ENCODE measurements around the gene IGDCC3.
"Not testable (repeated sequence)": the region's sequence is repeated elsewhere in the genome, so short reads cannot be mapped to it uniquely, and the experiment has no call there.

The IGDCC3 gene

GRCh38 chr15:65405791-65406423, 28.1 kb upstream of the IGDCC3 start:
- DNase-seq (ENCODE audit: low spot score) = no peak

DNA sequence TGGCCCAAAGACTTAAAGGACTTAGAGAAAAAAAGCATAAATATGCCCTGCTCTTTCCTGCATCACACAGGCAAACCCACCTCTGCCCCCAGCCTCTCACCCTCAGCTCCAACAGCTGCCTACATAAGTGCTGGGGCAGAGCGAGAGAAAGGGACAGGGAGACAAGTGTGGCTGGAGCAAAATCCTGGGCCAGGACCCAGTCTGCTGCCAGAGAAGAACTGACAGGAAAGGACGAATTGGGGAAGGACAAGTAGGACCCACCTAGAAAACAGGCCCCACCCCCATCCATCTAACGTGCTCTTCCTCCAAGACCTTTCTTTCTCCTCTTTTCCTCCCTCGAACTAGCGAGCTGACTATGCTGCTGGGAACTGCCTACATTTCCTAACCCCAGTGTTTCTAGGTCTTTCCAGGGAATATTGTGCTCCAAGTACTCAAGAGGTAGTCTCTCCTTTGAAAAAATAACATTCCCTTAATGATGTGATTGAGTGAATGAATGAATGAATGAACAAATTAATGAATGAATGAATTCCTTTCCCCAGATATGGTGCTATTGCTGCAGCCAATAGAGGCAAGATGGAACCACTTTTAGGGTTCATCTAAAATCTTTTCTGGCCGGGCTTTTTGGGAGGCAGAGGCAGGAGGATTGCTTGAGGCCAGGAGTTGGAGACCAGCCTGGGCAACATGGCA, 26.5 kb upstream of the IGDCC3 start:
- DNase-seq (ENCODE audit: low spot score) = no peak

DNA sequence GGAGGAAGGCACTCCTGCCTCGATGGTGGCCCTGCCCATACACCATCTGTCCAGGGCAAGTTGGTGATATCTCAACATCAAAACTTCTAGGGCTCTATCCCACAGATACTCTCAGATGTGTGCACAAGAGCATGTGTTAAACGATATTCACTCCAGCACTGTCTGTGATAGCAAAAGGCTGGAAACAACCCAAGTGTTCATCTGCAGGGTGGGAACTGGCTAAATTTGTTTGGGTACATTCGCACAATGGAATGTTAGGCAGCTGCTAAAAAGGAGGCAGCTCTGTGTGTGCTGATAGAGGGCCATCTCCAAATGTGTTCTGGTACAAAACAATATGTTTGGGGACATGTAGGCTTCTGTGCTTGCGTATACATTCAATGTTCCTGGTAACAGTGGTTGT, 25.2 kb upstream of the IGDCC3 start:
- no peak for DNase-seq (ENCODE audit: low spot score)

- no peak for DNase-seq (ENCODE audit: low spot score)
These were observed 23.9 kb upstream of the IGDCC3 start for GRCh38 chr15:65401611-65402240.

- peak; percentile 45 for DNase-seq (ENCODE audit: low spot score)
These were observed 23.2 kb upstream of the IGDCC3 start for GRCh38 chr15:65400760-65401610.

DNA sequence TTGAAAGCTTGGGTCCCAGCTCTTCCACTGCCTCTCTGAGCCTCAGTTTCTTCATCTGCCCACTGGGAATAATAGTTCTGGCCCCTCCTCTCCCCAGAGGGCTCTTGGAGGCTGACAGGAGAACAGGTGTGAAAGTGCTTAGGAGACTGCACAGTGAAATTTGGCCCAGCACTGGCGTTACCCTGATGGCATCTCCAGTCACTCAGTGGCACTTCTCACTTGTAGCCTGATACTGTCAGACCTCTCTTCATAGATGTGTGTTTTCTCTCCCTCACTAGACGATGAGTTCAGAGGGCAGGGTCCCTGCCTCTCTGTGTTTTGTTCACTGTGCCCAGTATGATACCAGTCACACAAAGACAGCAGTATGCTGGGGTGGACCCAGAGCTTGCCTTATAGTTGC, 22.2 kb upstream of the IGDCC3 start:
- no peak for DNase-seq (ENCODE audit: low spot score)

GRCh38 chr15:65399001-65399706, 21.4 kb upstream of the IGDCC3 start:
- DNase-seq (ENCODE audit: low spot score) = no peak

- DNase-seq (ENCODE audit: low spot score) = not testable (repeated sequence)
These were observed 20.7 kb upstream of the IGDCC3 start for GRCh38 chr15:65398486-65398885.

GRCh38 chr15:65396965-65397317, 19.1 kb upstream of the IGDCC3 start:
- no peak for DNase-seq (ENCODE audit: low spot score)

- DNase-seq (ENCODE audit: low spot score) = no peak
These were observed 18.6 kb upstream of the IGDCC3 start for GRCh38 chr15:65396283-65396964.

DNA sequence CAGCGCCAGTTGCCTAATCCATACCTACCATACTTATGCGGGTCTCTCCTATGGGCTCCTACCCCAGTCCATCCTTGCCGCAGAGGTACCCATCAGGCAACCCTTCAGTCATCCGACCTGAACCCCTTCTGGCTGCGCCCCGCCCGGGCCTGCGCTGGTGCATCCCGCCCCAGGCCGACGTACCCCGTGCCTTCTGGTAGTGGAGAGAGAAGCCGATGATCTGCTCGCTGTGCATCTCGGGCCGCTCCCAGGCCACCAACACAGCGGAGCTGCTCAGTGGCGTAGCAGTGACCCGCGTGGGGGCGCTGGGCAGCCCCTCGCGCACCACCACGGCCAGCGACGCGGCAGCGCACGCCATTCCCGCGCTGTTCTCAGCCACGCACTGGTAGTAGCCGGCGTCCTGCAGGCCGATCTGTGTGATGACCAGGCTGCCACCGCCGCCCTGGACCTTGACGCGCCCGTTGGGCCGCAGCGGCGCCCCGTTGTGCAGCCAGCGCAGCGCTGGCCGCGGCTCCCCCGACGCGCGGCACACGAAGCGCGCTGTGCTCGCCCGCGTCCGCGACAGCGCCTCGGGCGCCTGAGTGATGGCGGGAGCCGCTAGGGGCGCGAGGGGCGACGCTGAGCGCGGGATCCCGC, 17.9 kb upstream of the IGDCC3 start:
- no peak for DNase-seq (ENCODE audit: low spot score)

DNA sequence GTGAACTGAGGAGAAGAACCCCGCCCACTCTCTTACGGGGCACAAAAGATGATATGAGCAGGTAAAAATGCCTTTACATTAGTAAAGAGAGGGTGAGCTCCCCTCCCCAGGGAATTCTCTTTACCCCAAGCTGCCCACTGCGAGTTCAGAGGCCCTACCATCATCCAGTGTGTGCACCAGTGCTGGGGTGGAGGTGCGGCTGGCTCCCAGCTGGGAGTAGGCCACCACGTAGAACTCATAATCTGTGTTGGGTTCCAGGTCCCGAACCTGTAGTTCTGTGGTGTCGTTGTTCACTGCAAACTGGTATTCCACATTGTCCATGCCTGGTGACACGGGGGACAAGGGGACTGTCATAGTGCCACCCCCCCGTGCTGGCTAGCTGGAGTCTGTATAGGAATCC, 17.1 kb upstream of the IGDCC3 start:
- no peak for DNase-seq (ENCODE audit: low spot score)

GRCh38 chr15:65394280-65394789, 16.5 kb upstream of the IGDCC3 start:
- no peak for DNase-seq (ENCODE audit: low spot score)

- no peak for DNase-seq (ENCODE audit: low spot score)
These were observed 15.8 kb upstream of the IGDCC3 start for GRCh38 chr15:65393557-65393956.

DNA sequence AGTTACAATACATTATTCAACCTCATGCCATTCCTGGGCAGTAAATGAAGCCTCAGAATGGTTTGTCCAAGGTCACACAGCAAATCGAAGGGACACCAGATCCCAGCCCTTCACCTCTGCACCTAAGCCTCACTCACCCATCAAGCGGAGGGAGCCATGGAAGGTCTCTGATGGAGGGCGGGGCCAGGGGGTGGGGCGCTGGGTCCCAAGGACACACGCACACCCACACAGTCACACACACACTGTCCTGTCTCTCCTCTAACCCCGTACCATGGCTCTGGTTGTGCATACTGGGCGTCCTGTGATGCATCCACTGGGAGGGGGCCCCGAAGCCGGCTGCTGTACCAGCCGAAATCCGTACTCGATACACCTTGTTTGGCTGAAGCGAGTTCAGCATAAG, 15.3 kb upstream of the IGDCC3 start:
- no peak for DNase-seq (ENCODE audit: low spot score)

DNA sequence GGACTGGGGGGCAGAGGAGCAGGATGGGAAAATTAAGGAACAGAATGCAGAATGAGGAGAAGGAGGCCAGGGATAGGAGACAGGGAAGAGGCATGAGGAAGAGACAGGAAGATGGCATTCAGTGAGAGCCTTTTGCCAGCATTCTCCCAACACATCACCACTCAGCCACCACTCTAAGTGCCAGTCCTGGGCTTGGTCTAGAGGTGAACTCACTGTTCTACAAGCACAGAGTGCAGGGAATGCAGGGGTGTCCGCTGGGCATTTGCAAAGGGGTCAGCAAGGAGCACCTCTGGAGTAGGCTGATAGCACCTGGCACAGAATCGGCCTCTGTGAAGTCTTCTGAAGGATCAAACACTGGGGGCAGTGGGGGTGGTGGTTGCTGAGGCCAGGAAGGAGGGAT, 14.6 kb upstream of the IGDCC3 start:
- DNase-seq (ENCODE audit: low spot score) = no peak

DNA sequence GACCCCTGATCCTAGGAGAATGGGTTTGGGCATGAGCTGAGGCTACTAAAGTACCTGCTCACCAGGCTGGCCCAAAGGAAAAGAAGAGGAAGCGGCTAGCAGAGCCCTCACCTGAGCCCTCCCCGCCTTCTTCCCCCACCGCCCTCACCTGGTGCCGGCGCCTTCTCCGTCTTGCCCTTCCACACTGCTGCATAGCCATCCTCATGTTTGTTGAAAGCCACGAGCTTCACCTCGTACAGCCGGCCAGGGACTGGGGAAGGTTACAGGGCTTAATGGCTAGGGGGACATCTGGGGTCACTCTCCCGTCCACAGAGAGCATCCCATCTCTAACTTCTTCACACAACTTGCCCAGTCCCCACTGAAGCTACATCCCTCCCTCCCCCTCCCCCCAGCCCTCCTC, 13.9 kb upstream of the IGDCC3 start:
- no peak for DNase-seq (ENCODE audit: low spot score)

DNA sequence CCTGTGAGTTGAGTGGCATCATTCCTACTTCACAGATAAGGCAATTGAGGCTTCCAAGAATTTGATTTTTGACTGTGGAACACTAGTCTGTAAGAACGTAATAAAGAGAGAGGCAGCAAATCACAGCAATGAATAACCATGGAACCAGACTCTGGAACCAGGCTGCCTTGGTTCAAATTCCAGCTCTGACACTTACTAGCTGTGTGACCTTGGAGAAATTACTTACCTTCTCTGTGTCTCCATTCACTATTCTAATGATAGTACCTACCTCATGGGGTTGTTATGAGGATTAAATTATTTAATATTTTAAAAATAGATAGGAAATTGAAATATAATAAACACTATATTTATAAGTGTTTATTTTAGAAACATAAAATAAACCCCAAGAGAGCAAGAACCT, 12.6 kb upstream of the IGDCC3 start:
- no peak for DNase-seq (ENCODE audit: low spot score)

DNA sequence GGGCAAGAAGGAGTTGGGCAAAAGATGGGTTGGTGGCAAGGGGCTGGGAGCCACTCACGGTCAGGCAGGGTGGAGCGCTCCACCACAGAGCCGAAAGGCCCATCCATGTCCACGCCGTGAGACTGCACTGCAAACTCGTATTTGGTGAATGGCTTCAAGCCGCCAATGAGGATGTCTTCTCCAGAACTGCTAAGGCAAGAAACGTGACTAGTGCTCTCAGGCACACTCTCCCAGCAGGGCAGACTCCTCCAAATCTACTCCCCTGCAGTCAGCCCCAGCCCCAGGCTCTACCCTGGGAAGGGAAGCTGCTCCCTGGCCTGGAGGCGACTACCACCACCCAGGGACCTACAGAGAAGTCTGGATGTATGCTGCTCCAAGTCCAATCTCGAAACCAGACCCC, 11.4 kb upstream of the IGDCC3 start:
- DNase-seq (ENCODE audit: low spot score) = no peak

GRCh38 chr15:65388306-65389080, 10.7 kb upstream of the IGDCC3 start:
- DNase-seq (ENCODE audit: low spot score) = no peak

Measured in activated CD4-positive, alpha-beta T cell treated with anti-CD3 and anti-CD28 coated beads, Interleukin-2, Interleukin-4, amounts not matched to agents 100 ng/mL and 50 ng/mL, durations not matched to agents 16 hours and 8 hours (primary cell).